Stimulated activated CD4-positive, alpha-beta T cell treated with anti-CD3 and anti-CD28 coated beads, Interleukin-15, amount 100 ng/mL, for 24 hours (primary cell): ENCODE measurements around the gene MAP3K4.

ENCODE experiments used
- DNase-seq: peaks from one replicate; pipeline ENCODE4 v3.0.0-alpha.2; 2020

MAP3K4 gene

GRCh38 chr6:161132384-161132783 is 140.8 kb downstream of the MAP3K4 start:
- no peak for DNase-seq

- no peak for DNase-seq
Observed at GRCh38 chr6:161133963-161134362, 142.4 kb downstream of the MAP3K4 start.

DNA sequence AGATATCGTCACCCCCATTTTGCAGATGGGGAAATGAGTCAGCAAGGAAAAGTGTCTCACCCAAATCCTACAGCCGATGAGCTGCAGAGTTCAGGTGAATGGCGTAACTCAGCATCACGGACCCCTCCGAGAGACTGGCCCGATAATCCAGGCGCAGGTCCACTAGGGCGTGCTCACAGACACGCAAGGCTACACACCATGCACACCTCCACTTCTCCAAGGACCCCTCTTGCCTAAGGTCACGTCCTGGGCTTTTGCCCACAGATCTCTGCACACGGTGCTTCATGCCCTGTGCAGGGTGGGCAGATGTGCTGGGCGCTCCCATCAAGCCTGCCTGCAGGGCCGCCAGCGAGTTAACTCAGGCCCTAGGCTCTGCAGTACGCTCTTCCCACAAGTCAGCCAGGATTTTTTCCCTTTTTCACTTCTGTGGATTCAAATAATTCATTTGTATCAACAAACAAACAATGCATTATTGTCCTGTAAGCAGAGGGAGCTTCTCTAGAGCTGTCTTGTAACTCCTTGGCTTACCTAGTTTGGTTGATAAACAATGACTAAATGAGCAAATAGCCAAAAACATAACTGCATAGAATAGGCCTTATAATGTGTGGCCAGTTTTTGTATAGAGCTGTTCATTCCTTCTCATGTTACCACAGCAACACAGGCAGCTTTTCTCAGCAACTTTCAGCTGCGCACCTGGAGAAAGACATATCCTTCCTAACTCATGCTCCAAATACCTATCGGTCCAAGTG is 143.2 kb downstream of the MAP3K4 start:
- DNase-seq = no peak

GRCh38 chr6:161135695-161136591 is 144.4 kb downstream of the MAP3K4 start:
- DNase-seq = no peak

- no peak for DNase-seq
Observed at GRCh38 chr6:161136655-161137054, 145.1 kb downstream of the MAP3K4 start.

DNA sequence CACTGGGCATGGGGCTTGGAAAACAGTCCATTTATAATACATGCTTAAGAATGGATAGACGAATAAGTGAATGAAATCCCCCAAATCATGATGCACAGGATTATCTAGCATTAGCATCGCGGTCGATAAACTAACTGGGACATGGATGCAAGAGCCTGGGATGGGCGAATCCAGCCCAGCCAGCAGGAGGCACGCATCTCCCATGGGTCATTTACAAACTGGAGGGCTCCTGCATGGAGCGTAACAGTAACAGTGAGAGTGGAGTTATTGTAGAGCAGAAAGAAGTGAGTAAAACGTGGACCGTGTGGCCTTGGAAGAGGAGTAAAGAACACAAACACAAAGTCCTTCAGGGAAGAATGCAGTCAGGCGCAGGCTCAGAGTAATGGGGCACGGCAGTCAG is 145.8 kb downstream of the MAP3K4 start:
- no peak for DNase-seq

- no peak for DNase-seq
Observed at GRCh38 chr6:161137839-161138542, 146.4 kb downstream of the MAP3K4 start.

DNA sequence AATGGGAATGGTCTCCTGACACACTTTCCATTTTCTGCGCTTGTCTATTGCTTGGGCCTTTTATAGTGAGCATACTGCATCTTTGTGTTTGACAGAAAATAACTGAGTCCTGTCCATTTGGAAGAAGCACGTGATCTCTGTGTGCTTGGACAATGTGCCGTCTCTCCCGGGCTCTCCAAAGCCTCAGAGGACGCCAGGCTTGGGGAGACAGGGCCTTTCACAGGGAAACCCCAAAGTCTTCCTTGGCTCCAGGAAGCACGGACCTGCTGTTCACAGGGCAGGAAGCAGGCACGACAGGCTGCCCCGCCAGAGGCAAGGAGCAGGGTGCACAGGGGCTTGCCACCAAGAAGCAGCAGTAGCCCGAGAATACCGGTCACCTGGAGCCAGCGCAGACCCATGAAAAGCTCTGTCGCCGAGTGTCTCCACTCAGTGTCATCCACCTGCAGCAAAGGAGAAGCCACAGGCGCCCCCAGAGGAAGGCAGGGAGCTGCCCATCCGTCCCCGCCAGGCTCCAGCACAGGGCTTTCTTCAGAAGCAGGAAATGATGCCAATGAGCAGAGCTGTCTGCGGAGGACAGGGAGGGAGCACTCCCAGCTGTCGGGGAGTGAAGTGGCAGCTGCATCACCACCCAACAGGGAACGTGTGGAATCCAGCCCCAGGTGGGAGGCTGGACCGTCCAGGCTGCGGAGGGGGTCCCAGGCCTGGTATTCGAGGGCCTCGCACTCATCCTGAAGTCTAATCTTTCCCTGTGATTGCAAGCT is 147.2 kb downstream of the MAP3K4 start:
- no peak for DNase-seq

DNA sequence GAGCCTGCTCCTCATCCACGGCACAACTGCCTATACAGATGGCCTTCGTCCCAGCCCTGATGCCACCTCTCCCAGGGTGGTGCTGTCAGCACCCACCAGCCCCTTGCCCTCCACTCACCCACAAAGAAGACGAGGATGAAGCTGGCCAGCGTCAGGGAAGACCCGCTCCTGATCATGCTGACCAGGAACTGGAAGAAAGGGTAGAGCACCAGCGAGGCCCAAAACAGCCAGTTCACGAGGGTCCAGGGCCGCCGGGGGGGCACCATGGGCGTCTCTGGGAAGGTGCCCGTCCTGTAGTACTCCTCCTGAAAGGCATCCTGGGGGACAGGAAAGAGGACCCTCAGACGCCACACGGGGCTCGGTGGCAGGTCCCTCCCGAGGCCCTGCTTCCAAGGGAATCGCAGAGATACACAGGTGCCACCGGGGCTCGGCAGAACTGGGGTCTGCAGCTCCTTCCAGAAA is 147.8 kb downstream of the MAP3K4 start:
- DNase-seq = no peak

DNA sequence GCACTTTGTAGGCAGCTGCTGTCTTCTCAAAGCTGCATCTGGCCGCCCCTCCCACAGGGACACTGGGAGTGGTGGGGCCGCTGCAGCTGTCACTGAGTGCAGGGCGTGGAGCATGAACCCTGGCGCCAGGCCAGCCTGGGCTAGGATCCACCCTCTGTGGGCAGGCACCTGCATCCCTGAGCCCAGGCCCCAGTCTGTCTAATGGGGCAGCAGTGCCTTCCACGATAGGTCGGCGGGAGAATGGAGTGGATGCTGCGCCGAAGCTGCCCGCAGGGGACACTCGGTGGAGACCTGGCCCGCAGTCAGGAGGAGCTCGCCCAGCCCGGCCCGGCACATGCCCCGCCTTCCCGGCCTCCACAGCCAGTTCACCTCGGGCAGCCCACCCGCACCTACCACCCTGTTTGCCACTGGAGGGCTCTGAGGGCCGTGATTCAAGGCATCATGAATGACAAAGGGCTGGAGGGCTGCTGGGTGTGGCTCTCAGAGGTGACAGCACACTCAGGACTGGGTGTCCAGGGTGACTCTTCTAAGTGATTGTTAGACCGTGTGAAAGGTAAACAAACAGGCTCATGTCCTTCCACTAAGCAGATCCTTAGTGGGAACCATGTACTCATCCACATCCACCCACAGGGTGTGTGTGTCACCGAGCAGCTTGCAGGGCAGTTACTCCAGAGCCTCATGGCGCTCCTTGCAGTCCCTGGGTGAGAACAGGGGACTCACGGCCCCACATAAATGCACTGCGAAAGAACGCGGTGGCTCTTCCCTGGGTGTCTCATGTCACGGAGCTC is 148.4 kb downstream of the MAP3K4 start:
- no peak for DNase-seq

DNA sequence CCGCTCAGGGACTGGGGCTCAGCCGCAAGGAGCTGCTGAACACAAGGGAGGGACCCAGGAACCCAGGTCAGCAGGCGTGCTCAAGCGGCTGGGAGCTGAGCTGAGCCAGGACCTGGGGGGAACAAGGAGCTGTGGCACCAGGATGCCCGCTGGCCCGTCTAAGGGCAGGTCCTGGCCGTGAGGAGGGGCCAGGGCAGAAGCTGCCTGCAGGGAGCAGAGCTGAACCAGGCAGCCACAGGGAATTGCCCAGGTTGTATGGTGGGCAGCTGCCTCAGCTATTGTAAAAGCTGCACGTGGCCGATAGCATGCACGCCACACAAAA is 148.9 kb downstream of the MAP3K4 start:
- DNase-seq = no peak

DNA sequence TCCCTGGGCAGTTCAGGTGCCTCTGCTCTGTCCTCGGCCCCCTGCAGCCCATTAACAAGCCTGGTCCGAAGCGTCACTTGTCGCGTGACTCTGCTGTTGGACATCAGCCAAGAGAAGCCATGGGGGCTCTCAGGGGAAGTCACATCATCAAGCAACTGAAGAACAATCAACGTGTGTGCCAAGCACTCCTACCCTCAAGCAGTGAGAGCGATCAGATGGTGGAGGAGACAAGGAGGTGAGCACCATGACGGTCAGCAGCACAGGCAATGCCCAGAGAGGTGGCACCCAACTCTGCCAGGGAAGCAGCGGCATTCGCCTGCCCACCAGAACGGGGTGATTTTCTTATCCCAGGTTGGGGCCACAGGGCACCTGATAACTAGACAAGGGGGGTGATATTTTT is 149.6 kb downstream of the MAP3K4 start:
- no peak for DNase-seq

GRCh38 chr6:161142957-161143296 is 151.4 kb downstream of the MAP3K4 start:
- no peak for DNase-seq

DNA sequence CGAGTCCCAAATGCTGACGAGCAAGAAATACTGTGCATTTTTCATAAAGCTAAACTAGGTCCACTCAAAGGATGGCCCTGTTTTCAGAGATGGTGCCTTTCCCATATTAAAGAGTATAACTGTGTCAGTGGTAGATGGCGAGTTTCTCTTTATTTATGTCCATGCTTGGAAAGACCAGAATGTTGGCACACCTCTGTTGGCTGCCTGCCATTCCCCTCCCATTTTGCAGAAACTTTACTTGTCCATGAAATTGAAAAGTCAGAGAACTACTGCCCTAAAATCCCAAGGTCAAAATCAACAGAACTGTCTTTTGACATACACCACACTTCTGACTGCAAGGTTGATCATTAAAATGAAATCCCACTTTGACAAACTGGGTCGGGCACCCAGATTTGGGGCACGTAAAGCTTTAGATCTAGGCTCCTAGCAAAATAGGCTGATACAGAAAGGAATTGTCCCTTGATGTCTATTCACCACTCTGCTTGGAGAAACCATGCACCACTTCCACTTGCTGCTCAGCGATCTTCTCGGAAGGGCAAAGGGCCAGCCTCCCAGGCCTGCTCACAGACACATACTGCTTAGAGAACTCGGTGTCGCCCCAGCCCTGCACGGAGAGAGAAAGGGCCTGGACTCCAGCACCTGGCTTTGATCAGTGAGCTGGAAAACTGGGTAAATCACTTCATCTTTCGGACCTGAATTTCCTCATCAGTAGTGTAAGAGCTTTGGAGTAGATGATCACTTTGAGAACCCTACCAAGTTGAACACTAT is 152.3 kb downstream of the MAP3K4 start:
- no peak for DNase-seq

DNA sequence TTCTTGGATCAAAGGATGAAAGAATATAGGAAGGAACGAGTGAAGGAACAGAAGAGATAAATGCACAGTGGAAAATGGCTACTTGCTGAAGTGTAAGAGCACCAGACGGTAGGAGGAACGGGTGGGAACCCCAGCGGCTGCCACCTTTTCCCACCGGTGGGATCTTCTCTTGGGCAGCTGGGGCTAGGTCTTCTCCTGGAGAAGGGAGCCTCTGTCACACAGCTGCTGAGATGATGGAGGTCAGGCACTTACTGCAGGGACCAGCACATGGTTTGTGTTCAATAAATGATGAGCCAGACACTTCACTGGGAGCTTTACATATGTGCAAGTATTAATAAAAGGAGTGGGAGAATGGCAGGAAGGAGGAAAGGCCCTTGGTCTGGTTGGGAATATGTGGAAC is 158.6 kb downstream of the MAP3K4 start:
- no peak for DNase-seq

GRCh38 chr6:161150566-161150965 is 159.0 kb downstream of the MAP3K4 start:
- DNase-seq = no peak

DNA sequence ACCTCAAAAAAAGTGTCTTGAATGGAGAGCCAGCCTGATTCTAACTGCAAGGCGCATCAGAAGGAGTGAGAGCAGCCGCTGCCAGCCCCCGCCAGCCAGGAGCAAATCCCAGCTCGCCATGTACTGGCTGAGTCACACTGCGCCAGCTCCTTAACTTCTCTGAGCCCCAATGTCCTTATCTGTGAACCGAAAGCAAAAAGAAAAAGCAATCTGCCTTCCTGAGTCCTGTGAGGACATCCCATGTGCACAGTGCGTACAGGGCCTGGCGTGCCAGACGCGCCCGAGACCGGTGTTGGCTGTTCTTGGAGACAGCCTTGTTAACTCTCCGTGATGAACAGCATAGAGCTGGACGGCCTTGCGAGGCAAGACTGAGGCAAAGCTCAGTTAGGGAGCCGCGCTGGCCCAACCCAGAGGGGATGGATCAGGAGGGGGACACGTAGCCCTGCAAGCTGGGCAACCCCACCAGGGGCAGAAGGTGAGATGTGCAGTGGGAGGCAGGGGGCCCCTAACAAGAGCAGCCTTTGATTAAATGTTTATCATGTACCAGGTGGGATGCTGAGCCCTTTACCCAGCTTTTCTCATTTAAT is 159.6 kb downstream of the MAP3K4 start:
- no peak for DNase-seq

DNA sequence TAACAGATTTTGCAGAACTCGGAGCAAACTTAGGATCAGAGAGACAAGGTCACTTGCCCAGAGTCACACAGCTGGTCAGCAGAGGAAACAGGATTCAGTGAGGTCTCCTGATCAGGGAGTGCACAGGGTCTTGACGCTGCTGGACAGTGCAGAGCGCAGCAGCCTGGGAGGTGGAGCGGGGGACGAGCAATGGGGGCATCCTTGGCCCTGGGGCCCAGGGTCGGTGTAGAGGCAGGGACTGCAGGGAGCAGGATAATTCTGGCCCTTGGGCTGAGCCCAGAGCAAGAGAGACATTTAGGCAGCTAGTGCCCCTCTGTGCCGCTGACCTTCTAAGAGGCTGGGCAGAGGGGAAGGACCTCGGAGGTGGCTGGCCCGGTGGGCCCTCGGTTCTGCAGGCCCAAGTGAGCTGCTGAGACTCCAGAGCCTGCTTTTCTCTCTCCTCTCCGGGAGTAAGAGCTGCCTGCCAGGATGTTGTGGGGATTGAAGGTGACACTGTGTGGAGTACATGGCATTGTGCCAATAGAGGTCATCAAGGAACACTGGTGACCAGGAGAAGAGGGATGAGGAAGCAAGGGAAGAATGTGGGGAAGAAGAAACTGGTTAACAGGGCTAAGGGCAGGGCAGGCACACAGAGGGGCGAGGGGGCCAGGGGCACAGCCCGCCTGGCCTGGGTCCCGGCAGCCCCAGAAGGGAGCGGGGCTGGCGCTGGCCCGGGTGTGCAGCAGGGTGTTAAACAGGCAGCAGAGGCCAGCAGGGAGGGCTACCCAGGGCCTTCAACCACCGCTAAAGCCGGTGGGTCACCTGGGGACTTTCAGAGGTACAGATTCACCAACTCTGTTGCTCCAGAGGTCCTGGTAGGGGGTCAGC is 160.3 kb downstream of the MAP3K4 start:
- DNase-seq = no peak

- no peak for DNase-seq
Observed at GRCh38 chr6:161152527-161152862, 160.9 kb downstream of the MAP3K4 start.
